ENCODE results near the gene DMD. TPM values are rescaled to one million over a fixed set of nuclear protein-coding genes. Genes with fewer than 3 reads are reported as not detected.

Gene DMD
- total and polyA plus RNA-seq, 4 donors = 3.9 to 73.8 (median 11.2) TPM

- TF ChIP-seq CTCF (IDR thresholded peaks at IDR 0.05; ENCODE audit: control extremely low read depth, extremely low read depth) = no peak
- H3K9me3 ChIP-seq (ENCODE audit: control insufficient read depth in 4 of 4, insufficient read depth in 3 of 4, low read length in 3 of 4) = no peaks in the 10 kb centered on the region
- H3K27ac ChIP-seq (ENCODE audit: low read depth in 1 of 2, low read length in 1 of 2) = no peak overlapping the region
- WGBS, 2 donors = 67 to 76% methylated on average over 5 of the region's 5 CpGs
- peak; percentile 49 to 91 (median 91) for DNase-seq
- H3K27me3 ChIP-seq (ENCODE audit: control insufficient read depth in 3 of 3, insufficient read depth in 3 of 3, low read length in 2 of 3) = peaks cover 0 to 5% (median 2%) of the 10 kb centered on the region in 3 donors
- H3K36me3 ChIP-seq (ENCODE audit: control insufficient read depth in 4 of 4, insufficient read depth in 4 of 4, low read length in 4 of 4) = no peaks in the 10 kb centered on the region
- H3K4me3 ChIP-seq = no peak overlapping the region
- H3K4me1 ChIP-seq (ENCODE audit: control insufficient read depth in 5 of 5, insufficient read depth in 5 of 5, low read length in 5 of 5) = peaks cover 0 to 12% (median 0%) of the 10 kb centered on the region in 5 donors
- no peak overlapping the region for H3K9ac ChIP-seq (ENCODE audit: insufficient read depth in 1 of 2, low read length in 2 of 2)
- ATAC-seq (ENCODE audit: insufficient read depth, low FRiP score) = no peak
These were observed 840.7 kb downstream of the DMD start for GRCh38 chrX:32370456-32371205.

DNA sequence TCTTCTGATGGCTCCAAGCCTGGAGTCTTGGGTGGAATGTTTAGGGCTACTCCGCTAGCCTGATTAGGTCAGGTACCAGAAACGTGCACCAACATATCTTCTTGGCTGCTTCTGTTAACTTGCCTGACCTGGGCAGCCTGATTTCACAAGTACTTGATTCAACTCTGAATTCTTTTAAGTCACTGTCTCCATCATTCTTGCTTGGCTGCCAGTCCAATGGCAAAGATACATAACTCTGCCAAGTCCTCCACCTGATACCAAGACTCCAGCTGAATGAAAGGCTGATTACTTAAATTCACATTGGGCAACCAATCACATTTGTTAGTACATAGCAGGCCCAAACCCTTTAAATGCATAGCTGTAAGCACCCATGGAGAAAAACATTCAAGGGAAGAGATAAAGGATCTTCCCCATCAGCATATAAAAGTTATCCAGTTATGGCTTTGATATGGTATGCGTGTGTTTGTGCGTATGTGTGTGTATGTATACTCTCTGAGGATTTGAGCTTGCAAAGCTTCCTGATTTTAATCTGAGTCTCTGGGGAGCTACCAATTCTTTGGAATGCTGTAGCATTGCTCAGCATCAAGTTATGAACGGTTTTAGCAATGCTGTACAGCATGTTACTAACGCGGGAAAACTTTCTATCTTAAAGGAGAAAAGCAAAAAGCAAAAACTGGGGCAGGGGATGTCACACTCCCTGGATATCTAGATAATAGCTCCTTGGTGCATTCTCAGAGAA, 917.2 kb downstream of the DMD start:
- H3K4me3 ChIP-seq = no peak overlapping the region
- H3K27me3 ChIP-seq (ENCODE audit: control insufficient read depth in 3 of 3, insufficient read depth in 3 of 3, low read length in 2 of 3) = peaks cover 0 to 4% (median 0%) of the 10 kb centered on the region in 3 donors
- no peaks in the 10 kb centered on the region for H3K4me1 ChIP-seq (ENCODE audit: control insufficient read depth in 5 of 5, insufficient read depth in 5 of 5, low read length in 5 of 5)
- ATAC-seq (ENCODE audit: insufficient read depth, low FRiP score) = no peak
- DNase-seq = peak in 1 of 3 donors; percentile 36
- 66 to 77% methylated on average over 7 of the region's 7 CpGs for WGBS, 2 donors
- H3K9ac ChIP-seq (ENCODE audit: insufficient read depth in 1 of 2, low read length in 2 of 2) = no peak overlapping the region
- no peaks in the 10 kb centered on the region for H3K9me3 ChIP-seq (ENCODE audit: control insufficient read depth in 4 of 4, insufficient read depth in 3 of 4, low read length in 3 of 4)
- no peak for TF ChIP-seq CTCF (IDR thresholded peaks at IDR 0.05; ENCODE audit: control extremely low read depth, extremely low read depth)
- no peaks in the 10 kb centered on the region for H3K36me3 ChIP-seq (ENCODE audit: control insufficient read depth in 4 of 4, insufficient read depth in 4 of 4, low read length in 4 of 4)
- no peak overlapping the region for H3K27ac ChIP-seq (ENCODE audit: low read depth in 1 of 2, low read length in 1 of 2)

GRCh38 chrX:32289356-32289755, 922.0 kb downstream of the DMD start:
- Histone ChIP-seq H3K4me1 (ENCODE audit: control insufficient read depth in 5 of 5, insufficient read depth in 5 of 5, low read length in 5 of 5) (no peaks in the 10 kb centered on the region), H3K4me3 (no peak overlapping the region), H3K27me3 (ENCODE audit: control insufficient read depth in 3 of 3, insufficient read depth in 3 of 3, low read length in 2 of 3) (peaks cover 0 to 13% (median 4%) of the 10 kb centered on the region in 3 donors), H3K9me3 (ENCODE audit: control insufficient read depth in 4 of 4, insufficient read depth in 3 of 4, low read length in 3 of 4) (no peaks in the 10 kb centered on the region), H3K9ac (ENCODE audit: insufficient read depth in 1 of 2, low read length in 2 of 2) (no peak overlapping the region), H3K36me3 (ENCODE audit: control insufficient read depth in 4 of 4, insufficient read depth in 4 of 4, low read length in 4 of 4) (peaks cover 0 to 2% (median 0%) of the 10 kb centered on the region in 4 donors), H3K27ac (ENCODE audit: low read depth in 1 of 2, low read length in 1 of 2) (no peak overlapping the region)
- 69 to 70% methylated on average over 3 of the region's 3 CpGs for WGBS, 2 donors
- no peak for DNase-seq
- no peak for ATAC-seq (ENCODE audit: insufficient read depth, low FRiP score)
- TF ChIP-seq CTCF (IDR thresholded peaks at IDR 0.05; ENCODE audit: control extremely low read depth, extremely low read depth) = no peak

All from lung (tissue), 12 donors.